PC-3 (cell line): Measurements from ENCODE around the gene NRIP1. TPM values are rescaled to one million over a fixed set of nuclear protein-coding genes. Genes with fewer than 3 reads are reported as not detected.

ENCODE experiments used
- ATAC-seq: fragments of 200-7000 bp; cut with Tn5 transposase; 2 replicates; pipeline ENCODE4 v1.9.1; 2020; ENCODE audit warnings: mild to moderate bottlenecking, moderate library complexity
- BruUV-seq: library from RNA; stranded (reverse); fragments of 400-500 nt; replicated peaks from 2 replicates; lab custom pipeline; 2021; lab: Mats Ljungman, UMichigan
- CTCF ChIA-PET: fragments of 300-600 bp; sonication (Branson Sonifier 250); formaldehyde crosslinking; loops from one replicate; lab custom pipeline; 2022; ENCODE audit warnings: antibody characterized with exemption; lab: Charles Lee
- POLR2A ChIA-PET: fragments of 300-600 bp; sonication (Branson Sonifier 250); formaldehyde crosslinking; loops from one replicate; lab custom pipeline; 2022; ENCODE audit warnings: antibody characterized with exemption; ENCODE audit not compliant: unreplicated experiment; lab: Charles Lee
- DNase-seq: peaks from one replicate; pipeline ENCODE4 v3.0.0-alpha.2; 2015
- H2AFZ ChIP-seq: fragments of 300-600 bp; sonication (generic); 2 replicates; pipeline ENCODE4 v1.6.0; 2016; ENCODE audit warnings: antibody characterized with exemption, low read length
- H3F3A ChIP-seq: fragments of 300-600 bp; sonication (generic); one replicate; pipeline ENCODE4 v1.6.0; 2017; ENCODE audit warnings: antibody characterized with exemption, low read length, control low read depth, mild to moderate bottlenecking; ENCODE audit not compliant: unreplicated experiment
- H3K27ac ChIP-seq: fragments of 300-600 bp; sonication (generic); 2 replicates; pipeline ENCODE4 v1.5.1; 2016; ENCODE audit warnings: mild to moderate bottlenecking, low read length
- H3K27me3 ChIP-seq: fragments of 300-600 bp; sonication (generic); 2 replicates; pipeline ENCODE4 v1.6.1; 2016; ENCODE audit warnings: low read length, mixed read lengths
- H3K36me3 ChIP-seq: fragments of 300-600 bp; sonication (generic); 2 replicates; pipeline ENCODE4 v1.6.1; 2016; ENCODE audit warnings: low read depth, mixed run types, low read length, mixed read lengths
- H3K4me1 ChIP-seq: fragments of 300-600 bp; sonication (generic); 2 replicates; pipeline ENCODE4 v1.5.1; 2016; ENCODE audit warnings: low read length; ENCODE audit not compliant: insufficient read depth
- H3K4me2 ChIP-seq: fragments of 300-600 bp; sonication (generic); 2 replicates; pipeline ENCODE4 v1.6.0; 2016; ENCODE audit warnings: low read length
- H3K4me3 ChIP-seq: fragments of 300-600 bp; sonication (generic); 2 replicates; pipeline ENCODE4 v1.5.1; 2016; ENCODE audit warnings: mild to moderate bottlenecking, low read length, mixed read lengths
- H3K79me2 ChIP-seq: fragments of 300-600 bp; sonication (generic); 2 replicates; pipeline ENCODE4 v1.6.1; 2017; ENCODE audit warnings: low read length, mixed read lengths
- H3K9ac ChIP-seq: fragments of 300-600 bp; sonication (generic); 2 replicates; pipeline ENCODE4 v1.6.0; 2016; ENCODE audit warnings: mild to moderate bottlenecking, low read length
- H3K9me2 ChIP-seq: fragments of 300-600 bp; sonication (generic); replicated peaks from 2 replicates; pipeline ENCODE4 v1.6.1; 2016; ENCODE audit warnings: mixed run types, low read length, mixed read lengths
- H3K9me3 ChIP-seq: fragments of 300-600 bp; sonication (generic); 2 replicates; pipeline ENCODE4 v1.6.1; 2016; ENCODE audit warnings: low read length, mixed read lengths
- H4K20me1 ChIP-seq: fragments of 300-600 bp; sonication (generic); 2 replicates; pipeline ENCODE4 v1.6.1; 2016; ENCODE audit warnings: low read length, mixed read lengths
- CTCF ChIP-seq: fragments of 300-600 bp; sonication (generic); conservative IDR thresholded peaks from 2 replicates; pipeline ENCODE4 v1.5.1; 2017; ENCODE audit warnings: antibody characterized with exemption, low read depth, mild to moderate bottlenecking, low read length
- EZH2 ChIP-seq: fragments of 300-600 bp; sonication (generic); IDR thresholded peaks from one replicate; pipeline ENCODE4 v1.6.1; 2017; ENCODE audit warnings: antibody characterized with exemption, mild to moderate bottlenecking, low read length; ENCODE audit not compliant: unreplicated experiment
- EZH2phosphoT487 ChIP-seq: fragments of 300-600 bp; sonication (generic); IDR thresholded peaks from 2 replicates; pipeline ENCODE4 v1.6.1; 2018; ENCODE audit warnings: mild to moderate bottlenecking, antibody characterized with exemption, low read length, borderline replicate concordance
- intact Hi-C: fragments of 100-400 bp; cut with micrococcal nuclease; formaldehyde crosslinking; loops from 2 replicates; pipeline ENCODE4 v1.9.0; 2023
- total RNA-seq: library from RNA; depleted of rRNA; stranded (reverse); fragments of >200 nt; gene quantifications from 2 replicates; pipeline ENCODE4 v1.2.3, GENCODE V29; 2014

The NRIP1 gene
- total RNA-seq, 1 experiment from 2014 or later = 69.2 TPM

GRCh38 chr21:15061279-15061678 lies 3.5 kb downstream of the NRIP1 start:
- no TSS peak for BruUV-seq
- ChIA-PET CTCF (no interaction called here), POLR2A (no interaction called here)
- Histone ChIP-seq H3K27ac (peak overlapping the region; percentile 53), H4K20me1 (peaks cover 68% of the 10 kb centered on the region), H3F3A (no peaks in the 10 kb centered on the region), H3K36me3 (peaks cover 8% of the 10 kb centered on the region; the same call in 1 of the 2 replicates), H3K79me2 (peaks cover 96% of the 10 kb centered on the region), H3K4me2 (peak overlapping the region; percentile 81), H3K27me3 (no peaks in the 10 kb centered on the region), H3K9ac (peak overlapping the region; percentile 83), H2AFZ (no peak overlapping the region), H3K4me3 (peak overlapping the region; percentile 85), H3K9me2 (no peaks in the 10 kb centered on the region), H3K4me1 (peaks cover 55% of the 10 kb centered on the region), H3K9me3 (no peaks in the 10 kb centered on the region)
- intact Hi-C loops = loop anchor here (2.0 to 10.0 kb wide), 2 partner anchors 26 to 224 kb away; no protein-coding TSS in a partner anchor
- no peak for DNase-seq
- no peak for TF ChIP-seq EZH2
- TF ChIP-seq EZH2phosphoT487 = no peak
- TF ChIP-seq CTCF = no peak
- ATAC-seq = no peak

GRCh38 chr21:15060543-15061175 lies 4.1 kb downstream of the NRIP1 start:
- Histone ChIP-seq H2AFZ (no peak overlapping the region), H3K4me3 (peak overlapping the region; percentile 85), H3K27ac (peak overlapping the region; percentile 53), H3K9ac (peak overlapping the region; percentile 83), H3K9me2 (no peaks in the 10 kb centered on the region), H3F3A (no peaks in the 10 kb centered on the region), H3K4me1 (peaks cover 58% of the 10 kb centered on the region), H4K20me1 (peaks cover 68% of the 10 kb centered on the region), H3K9me3 (no peaks in the 10 kb centered on the region), H3K79me2 (peaks cover 96% of the 10 kb centered on the region), H3K4me2 (peak overlapping the region; percentile 81), H3K36me3 (peaks cover 8% of the 10 kb centered on the region; the same call in 1 of the 2 replicates), H3K27me3 (no peaks in the 10 kb centered on the region)
- DNase-seq (peak; percentile 40), ATAC-seq (no peak)
- POLR2A ChIA-PET = no interaction called here
- intact Hi-C loops = loop anchor here (1.0 to 10.0 kb wide), 3 partner anchors 26 to 493 kb away; no protein-coding TSS in a partner anchor
- CTCF ChIA-PET = no interaction called here
- no TSS peak for BruUV-seq
- TF ChIP-seq EZH2phosphoT487 (no peak), EZH2 (no peak), CTCF (no peak)

GRCh38 chr21:15059397-15059796 lies 5.4 kb downstream of the NRIP1 start:
- Histone ChIP-seq H3K36me3 (peaks cover 8% of the 10 kb centered on the region; the same call in 1 of the 2 replicates), H3K27me3 (no peaks in the 10 kb centered on the region), H3K27ac (peak overlapping the region; percentile 53), H3K4me2 (peak overlapping the region; percentile 81), H3K9me2 (no peaks in the 10 kb centered on the region), H3K9ac (peak overlapping the region; percentile 83), H3K4me1 (peaks cover 70% of the 10 kb centered on the region), H3K9me3 (no peaks in the 10 kb centered on the region), H3F3A (no peaks in the 10 kb centered on the region), H3K4me3 (peak overlapping the region; percentile 85), H2AFZ (no peak overlapping the region), H3K79me2 (peaks cover 100% of the 10 kb centered on the region), H4K20me1 (peaks cover 74% of the 10 kb centered on the region)
- TF ChIP-seq EZH2 (no peak), EZH2phosphoT487 (no peak), CTCF (no peak)
- DNase-seq = no peak
- ChIA-PET CTCF (no interaction called here), POLR2A (interaction anchor here (0.5 to 0.7 kb wide), 3 partner anchors 25 to 793 kb away, joined by 3 to 9 read pairs (median 3); no protein-coding TSS in a partner anchor)
- ATAC-seq = no peak
- intact Hi-C loops = loop anchor here (1.0 to 10.0 kb wide), 4 partner anchors 37 to 675 kb away; no protein-coding TSS in a partner anchor
- BruUV-seq = no TSS peak
